Lower lobe of right lung (tissue), 2 donors: ENCODE results near the gene PSMC3IP. TPM values are rescaled to one million over a fixed set of nuclear protein-coding genes. Genes with fewer than 3 reads are reported as not detected.
"Not testable (repeated sequence)": the region's sequence is repeated elsewhere in the genome, so short reads cannot be mapped to it uniquely, and the experiment has no call there.

Source experiments
- ATAC-seq, 2 donors: fragments of 200-7000 bp; cut with Tn5 transposase; one replicate each; pipeline ENCODE4 v1.9.1; 2020 to 2022; ENCODE audit warnings: mild to moderate bottlenecking in 2 of 2, moderate library complexity in 2 of 2
- DNase-seq: peaks from one replicate; pipeline ENCODE4 v3.0.0-alpha.2; 2020
- H3K27ac ChIP-seq: fragments of 200-600 bp; one replicate; pipeline ENCODE4 v1.8.0; 2022
- H3K27me3 ChIP-seq: fragments of 200-600 bp; one replicate; pipeline ENCODE4 v1.8.0; 2022; ENCODE audit warnings: low read depth
- H3K36me3 ChIP-seq: fragments of 200-600 bp; one replicate; pipeline ENCODE4 v1.8.0; 2022; ENCODE audit warnings: mild to moderate bottlenecking
- H3K4me1 ChIP-seq: fragments of 200-600 bp; one replicate; pipeline ENCODE4 v1.8.0; 2022
- H3K4me3 ChIP-seq: fragments of 200-600 bp; one replicate; pipeline ENCODE4 v1.8.0; 2022; ENCODE audit warnings: mild to moderate bottlenecking
- H3K9me3 ChIP-seq: fragments of 200-600 bp; one replicate; pipeline ENCODE4 v1.8.0; 2022
- intact Hi-C: fragments of 100-400 bp; cut with DNase I; formaldehyde crosslinking; loops from one replicate; pipeline ENCODE4 v1.11.0; 2022
- total RNA-seq: library from RNA; stranded (reverse); fragmentation: NEBNext Ultra II Directional; extraction: Animal tissue kit (Norgen Biotek cat#: 25700); gene quantifications from one replicate; pipeline ENCODE4 v1.2.1, GENCODE V29; 2021
- TF ChIP-seq, protein P1 (sequence below): fragments of 200-600 bp; IDR thresholded peaks from one replicate; pipeline ENCODE4 v1.8.0; 2022; ENCODE audit warnings: antibody characterized with exemption, mild to moderate bottlenecking
- donor health status: DM: no; HTN: yes; CAD: no; lungs with severe emphysema.

Gene PSMC3IP
- total RNA-seq, 1 donor from 2014 or later: 4.8 TPM

DNA sequence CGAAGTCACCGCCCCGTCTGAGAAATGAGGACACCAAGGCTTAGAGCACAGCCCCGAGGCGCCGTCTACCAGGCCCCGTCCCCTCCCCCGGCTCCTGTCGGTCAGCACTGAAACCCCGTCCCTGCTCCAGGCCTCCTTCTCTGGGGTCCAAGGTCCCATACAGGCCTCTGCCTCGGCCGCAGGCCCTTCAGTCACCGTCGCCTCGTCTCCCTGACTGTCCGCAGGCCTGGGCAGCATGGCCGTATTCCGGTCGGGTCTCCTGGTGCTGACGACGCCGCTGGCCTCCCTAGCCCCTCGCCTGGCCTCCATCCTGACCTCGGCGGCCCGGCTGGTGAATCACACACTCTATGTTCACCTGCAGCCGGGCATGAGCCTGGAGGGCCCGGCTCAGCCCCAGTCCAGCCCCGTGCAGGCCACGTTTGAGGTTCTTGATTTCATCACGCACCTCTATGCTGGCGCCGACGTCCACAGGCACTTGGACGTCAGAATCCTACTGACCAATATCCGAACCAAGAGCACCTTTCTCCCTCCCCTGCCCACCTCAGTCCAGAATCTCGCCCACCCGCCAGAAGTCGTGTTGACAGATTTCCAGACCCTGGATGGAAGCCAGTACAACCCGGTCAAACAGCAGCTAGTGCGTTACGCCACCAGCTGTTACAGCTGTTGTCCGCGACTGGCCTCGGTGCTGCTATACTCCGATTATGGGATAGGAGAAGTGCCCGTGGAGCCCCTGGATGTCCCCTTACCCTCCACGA, 15.0 kb downstream of the PSMC3IP start:
- Histone ChIP-seq H3K4me3 (peak overlapping the region; percentile 96), H3K27ac (peak overlapping the region; percentile 73), H3K27me3 (no peaks in the 10 kb centered on the region), H3K36me3 (peaks cover 23% of the 10 kb centered on the region), H3K9me3 (no peaks in the 10 kb centered on the region), H3K4me1 (peaks cover 46% of the 10 kb centered on the region)
- DNase-seq (peak; percentile 61), ATAC-seq (peak in 1 of 2 donors; percentile 3)
- TF ChIP-seq, protein P1, sequence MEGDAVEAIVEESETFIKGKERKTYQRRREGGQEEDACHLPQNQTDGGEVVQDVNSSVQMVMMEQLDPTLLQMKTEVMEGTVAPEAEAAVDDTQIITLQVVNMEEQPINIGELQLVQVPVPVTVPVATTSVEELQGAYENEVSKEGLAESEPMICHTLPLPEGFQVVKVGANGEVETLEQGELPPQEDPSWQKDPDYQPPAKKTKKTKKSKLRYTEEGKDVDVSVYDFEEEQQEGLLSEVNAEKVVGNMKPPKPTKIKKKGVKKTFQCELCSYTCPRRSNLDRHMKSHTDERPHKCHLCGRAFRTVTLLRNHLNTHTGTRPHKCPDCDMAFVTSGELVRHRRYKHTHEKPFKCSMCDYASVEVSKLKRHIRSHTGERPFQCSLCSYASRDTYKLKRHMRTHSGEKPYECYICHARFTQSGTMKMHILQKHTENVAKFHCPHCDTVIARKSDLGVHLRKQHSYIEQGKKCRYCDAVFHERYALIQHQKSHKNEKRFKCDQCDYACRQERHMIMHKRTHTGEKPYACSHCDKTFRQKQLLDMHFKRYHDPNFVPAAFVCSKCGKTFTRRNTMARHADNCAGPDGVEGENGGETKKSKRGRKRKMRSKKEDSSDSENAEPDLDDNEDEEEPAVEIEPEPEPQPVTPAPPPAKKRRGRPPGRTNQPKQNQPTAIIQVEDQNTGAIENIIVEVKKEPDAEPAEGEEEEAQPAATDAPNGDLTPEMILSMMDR: no peak
- intact Hi-C loops: no loop called here

DNA sequence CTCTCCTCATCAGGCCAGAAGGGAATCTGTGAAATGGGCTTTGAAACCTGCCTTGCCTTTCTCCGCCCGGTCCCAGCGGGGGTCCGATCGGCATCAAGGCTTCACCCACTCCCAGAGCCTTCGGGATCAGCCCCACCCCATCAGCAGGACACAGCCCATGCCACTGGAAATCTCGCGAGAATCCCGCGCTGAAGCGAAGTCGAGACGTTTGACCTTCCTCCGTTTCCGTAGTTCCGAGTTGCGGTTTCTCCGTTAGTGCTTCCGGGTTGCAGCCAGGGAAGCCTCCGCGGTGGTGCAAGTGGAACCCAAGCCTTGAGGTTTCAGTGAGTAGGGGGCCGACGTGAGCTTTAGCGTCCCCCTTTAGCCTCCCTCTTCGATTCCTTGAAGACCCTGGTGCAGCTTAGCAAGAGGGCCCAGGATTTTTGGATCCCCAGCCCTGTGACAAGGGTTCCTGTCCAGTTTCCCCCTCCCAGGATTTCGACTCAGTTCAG, 15.6 kb downstream of the PSMC3IP start, which contains the start of gene COASY:
Gene COASY (plus strand): TSS at position 252 of the 491 bp plus-strand sequence. CDS start 475 bp downstream, outside the sequence.
- H3K4me1 ChIP-seq: peaks cover 43% of the 10 kb centered on the region
- TF ChIP-seq, protein P1: no peak
- ATAC-seq (peak; percentile 89), DNase-seq (peak; percentile 97)
- H3K9me3 ChIP-seq: no peaks in the 10 kb centered on the region
- intact Hi-C loops: no loop called here
- H3K36me3 ChIP-seq: peaks cover 23% of the 10 kb centered on the region
- H3K27me3 ChIP-seq: no peaks in the 10 kb centered on the region
- H3K4me3 ChIP-seq: peak within 1 kb of the TSS; percentile 96
- H3K27ac ChIP-seq: peak within 1 kb of the TSS; percentile 73

DNA sequence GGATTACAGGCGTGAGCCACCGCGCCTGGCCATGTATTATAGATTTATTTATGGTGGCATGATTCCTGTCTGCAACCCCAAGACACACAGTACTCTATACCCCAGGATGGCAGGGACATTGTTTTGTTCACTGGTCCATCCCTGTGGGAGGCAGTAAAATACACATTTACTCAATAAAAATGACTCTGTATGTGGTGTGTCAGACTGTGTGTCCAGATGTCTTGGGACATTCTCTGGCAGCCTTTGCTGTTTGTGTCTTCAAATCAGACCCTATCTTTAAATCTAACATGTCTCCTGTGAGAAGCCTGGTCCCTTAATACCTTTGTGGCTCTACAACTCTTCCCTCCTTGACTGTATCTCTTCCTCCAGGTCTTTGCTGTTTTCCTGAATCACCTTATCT, 17.3 kb downstream of the PSMC3IP start:
- no peaks in the 10 kb centered on the region for H3K27me3 ChIP-seq
- TF ChIP-seq, protein P1: no peak
- H3K4me3 ChIP-seq: no peak overlapping the region
- peaks cover 13% of the 10 kb centered on the region for H3K36me3 ChIP-seq
- no peaks in the 10 kb centered on the region for H3K9me3 ChIP-seq
- intact Hi-C loops: no loop called here
- no peak overlapping the region for H3K27ac ChIP-seq
- ATAC-seq (no peak), DNase-seq (no peak)
- H3K4me1 ChIP-seq: peaks cover 39% of the 10 kb centered on the region

DNA sequence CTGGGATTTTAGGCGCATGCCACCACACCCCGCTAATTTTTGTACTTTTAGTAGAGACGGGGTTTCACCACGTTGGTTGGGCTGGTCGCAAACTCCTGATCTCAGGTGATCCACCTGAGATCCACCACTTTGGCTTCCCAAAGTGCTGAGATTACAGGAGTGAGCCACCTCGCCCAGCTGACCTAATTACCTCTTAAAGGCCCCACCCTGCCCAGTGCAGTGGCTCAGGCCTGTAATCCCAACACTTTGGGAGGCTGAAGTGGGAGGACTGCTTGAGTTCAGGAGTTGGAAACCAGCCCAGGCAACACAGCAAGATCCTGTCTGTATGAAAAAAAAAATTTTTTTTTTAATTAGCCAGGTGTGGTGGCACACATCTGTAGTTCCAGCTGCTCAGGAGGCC, 18.5 kb downstream of the PSMC3IP start:
- DNase-seq (no peak), ATAC-seq (peak; percentile 10 to 37)
- Histone ChIP-seq H3K27ac (peak overlapping the region; percentile 22), H3K36me3 (peaks cover 1% of the 10 kb centered on the region), H3K4me3 (no peak overlapping the region), H3K27me3 (no peaks in the 10 kb centered on the region), H3K4me1 (peaks cover 40% of the 10 kb centered on the region), H3K9me3 (no peaks in the 10 kb centered on the region)
- TF ChIP-seq, protein P1: no peak
- intact Hi-C loops: no loop called here

DNA sequence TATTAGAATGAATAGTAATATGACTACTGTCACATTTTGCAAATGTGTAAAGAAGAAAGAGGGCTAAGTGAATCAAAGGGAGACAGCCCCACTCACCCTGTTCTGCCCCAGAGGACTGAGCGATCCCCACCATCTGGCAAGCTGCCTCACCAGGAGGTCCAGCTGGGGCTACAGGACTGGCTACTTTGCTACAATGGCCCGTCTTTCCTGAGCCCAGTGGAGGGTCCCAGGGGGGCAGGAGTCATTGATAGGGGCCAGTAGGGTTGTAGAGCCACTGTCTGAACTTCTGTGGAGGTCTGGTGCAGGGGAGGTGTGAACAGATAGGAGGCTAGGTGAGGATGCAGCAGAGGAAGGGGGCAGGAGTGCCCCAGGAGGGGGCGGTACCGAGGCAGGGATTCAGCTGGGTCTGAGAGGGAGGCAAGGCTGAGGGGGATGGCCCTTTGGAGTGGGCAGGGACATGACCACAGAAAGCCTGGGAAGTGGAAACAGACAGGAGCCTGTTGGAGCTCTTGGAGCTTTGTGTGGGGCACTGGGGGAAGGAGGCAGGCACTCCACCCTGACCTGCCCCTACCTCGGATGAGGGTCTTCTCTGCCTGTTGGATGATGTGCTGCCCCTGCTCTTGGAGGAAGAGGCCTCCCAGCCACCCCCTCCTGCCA, 21.4 kb downstream of the PSMC3IP start:
- H3K9me3 ChIP-seq, intact Hi-C loops, H3K36me3 ChIP-seq, H3K27me3 ChIP-seq, H3K27ac ChIP-seq, ATAC-seq, H3K4me3 ChIP-seq, DNase-seq: not testable (repeated sequence)
- peaks cover 28% of the 10 kb centered on the region for H3K4me1 ChIP-seq
